AG09319 (cell line): ENCODE measurements around the gene TBKBP1.
"Not testable (repeated sequence)": the region's sequence is repeated elsewhere in the genome, so short reads cannot be mapped to it uniquely, and the experiment has no call there.

ENCODE experiments used
- DNase-seq: peaks from one replicate; pipeline ENCODE4 v3.0.0-alpha.2; 2010; ENCODE audit warnings: low read depth; ENCODE audit errors: extremely low read depth
- CTCF ChIP-seq: IDR thresholded peaks from 2 replicates; pipeline ENCODE4 v1.5.1; 2011; ENCODE audit warnings: low read depth, mild to moderate bottlenecking, inconsistent platforms, low read length, moderate library complexity

The TBKBP1 gene

GRCh38 chr17:47736501-47737495 lies 42.8 kb downstream of the TBKBP1 start:
- no peak for TF ChIP-seq CTCF
- DNase-seq = no peak

- no peak for TF ChIP-seq CTCF
- DNase-seq = no peak
Measured at GRCh38 chr17:47738178-47738577, 44.2 kb downstream of the TBKBP1 start.

GRCh38 chr17:47739150-47739549 lies 45.2 kb downstream of the TBKBP1 start:
- TF ChIP-seq CTCF = no peak
- DNase-seq = no peak

GRCh38 chr17:47739945-47740344 lies 46.0 kb downstream of the TBKBP1 start:
- not testable (repeated sequence) for DNase-seq

- no peak for DNase-seq
- no peak for TF ChIP-seq CTCF
Measured at GRCh38 chr17:47741109-47741792, 47.3 kb downstream of the TBKBP1 start.

GRCh38 chr17:47741793-47742145 lies 47.8 kb downstream of the TBKBP1 start:
- no peak for TF ChIP-seq CTCF
- no peak for DNase-seq

GRCh38 chr17:47742319-47743181 lies 48.6 kb downstream of the TBKBP1 start:
- TF ChIP-seq CTCF = peak; percentile 22
- DNase-seq = no peak
